IPS-18c (cell line): ENCODE measurements around the gene PPP1R36.
"Not testable (repeated sequence)": the region's sequence is repeated elsewhere in the genome, so short reads cannot be mapped to it uniquely, and the experiment has no call there.

Experiments
- H3K4me3 ChIP-seq: 2 replicates; pipeline ENCODE4 v1.7.0; 2013; ENCODE audit warnings: low read depth, mild to moderate bottlenecking, low read length, moderate library complexity; ENCODE audit not compliant: insufficient read depth
- H3K9me3 ChIP-seq: one replicate; pipeline ENCODE4 v1.6.1; 2013; ENCODE audit warnings: mild to moderate bottlenecking, low read length, moderate library complexity; ENCODE audit not compliant: control insufficient read depth, insufficient read depth

Gene PPP1R36

DNA sequence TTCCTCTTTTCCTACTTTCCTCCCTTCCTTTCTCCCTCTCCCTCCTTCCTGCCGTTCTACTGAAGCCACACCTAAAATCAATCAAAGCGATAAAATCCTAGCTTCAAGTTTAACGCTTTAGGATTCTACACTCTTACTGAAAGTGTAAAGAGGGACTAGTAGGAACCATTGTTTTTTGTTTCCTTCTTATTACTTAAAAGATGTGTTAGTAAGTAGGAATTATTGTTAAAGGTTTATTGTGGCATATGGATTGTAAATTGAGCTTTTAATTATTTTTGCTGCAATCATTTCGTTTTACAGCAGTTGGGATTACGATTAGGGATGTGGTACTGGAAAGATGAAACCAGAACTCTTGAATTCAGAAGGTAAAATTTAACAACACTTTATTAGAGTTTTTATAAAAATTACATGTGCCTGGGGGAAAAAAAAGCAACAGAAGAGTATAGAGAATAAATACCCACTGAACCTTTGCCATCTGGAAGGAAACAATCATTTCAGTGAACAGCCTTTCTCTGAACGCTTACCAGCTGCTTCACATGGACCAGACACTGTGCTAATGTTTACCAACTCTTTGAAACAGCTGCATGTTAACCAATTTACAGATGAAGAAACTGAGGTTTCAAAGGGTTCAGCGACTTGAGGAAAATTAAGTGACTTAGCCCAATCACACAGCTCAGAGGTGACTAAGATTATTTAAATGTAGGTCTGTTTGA is 1.0 kb downstream of the PPP1R36 start:
- H3K9me3 ChIP-seq = no peaks in the 10 kb centered on the region
- peak overlapping the region; percentile 65 for H3K4me3 ChIP-seq

DNA sequence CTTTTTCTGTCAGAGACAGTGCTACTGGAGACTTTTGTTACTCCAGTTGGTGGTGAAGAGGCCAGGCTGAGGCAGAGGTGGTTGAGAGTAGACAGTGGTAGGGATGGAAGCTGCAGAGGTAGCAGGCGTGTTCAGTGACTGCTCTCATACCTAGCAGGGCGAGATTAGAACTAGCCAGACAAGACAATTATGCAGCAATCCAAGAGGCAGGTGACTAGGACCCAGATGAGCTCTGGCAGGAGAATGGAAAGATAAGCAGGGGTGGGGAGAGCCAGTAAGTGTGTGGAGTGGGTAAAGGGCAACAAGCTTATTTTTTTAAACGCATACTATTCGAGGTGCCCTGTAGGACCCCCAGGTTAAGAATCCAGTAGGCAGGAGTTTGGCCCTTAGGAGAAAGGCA is 4.8 kb downstream of the PPP1R36 start:
- Histone ChIP-seq H3K4me3 (no peak overlapping the region), H3K9me3 (no peaks in the 10 kb centered on the region)

DNA sequence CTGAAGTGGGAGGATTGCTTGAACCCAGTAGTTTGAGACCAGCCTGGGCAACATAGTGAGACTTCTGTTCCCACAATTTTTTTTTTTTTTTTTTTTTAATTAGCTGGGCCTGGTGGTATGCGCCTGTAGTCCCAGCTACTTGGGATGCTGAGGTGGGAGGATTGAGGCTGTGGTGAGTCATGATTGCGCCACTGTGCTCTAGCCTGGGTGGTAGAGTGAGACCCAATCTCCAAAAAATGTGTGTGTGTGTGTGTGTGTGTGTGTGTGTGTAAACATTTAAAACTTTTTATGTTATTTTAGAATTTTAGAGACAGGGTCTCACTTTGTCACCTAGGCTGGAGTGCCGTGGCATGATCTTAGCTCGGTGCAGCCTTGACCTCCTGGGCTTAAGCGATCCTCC is 6.8 kb downstream of the PPP1R36 start:
- Histone ChIP-seq H3K4me3 (no peak overlapping the region), H3K9me3 (no peaks in the 10 kb centered on the region)

- not testable (repeated sequence) for H3K4me3 ChIP-seq, H3K9me3 ChIP-seq
These were observed 8.5 kb downstream of the PPP1R36 start for GRCh38 chr14:64558216-64558615.

GRCh38 chr14:64561631-64562030 is 11.9 kb downstream of the PPP1R36 start:
- H3K4me3 ChIP-seq = no peak overlapping the region
- no peaks in the 10 kb centered on the region for H3K9me3 ChIP-seq

- Histone ChIP-seq H3K4me3 (no peak overlapping the region), H3K9me3 (no peaks in the 10 kb centered on the region)
These were observed 12.7 kb downstream of the PPP1R36 start for GRCh38 chr14:64562436-64562835.

DNA sequence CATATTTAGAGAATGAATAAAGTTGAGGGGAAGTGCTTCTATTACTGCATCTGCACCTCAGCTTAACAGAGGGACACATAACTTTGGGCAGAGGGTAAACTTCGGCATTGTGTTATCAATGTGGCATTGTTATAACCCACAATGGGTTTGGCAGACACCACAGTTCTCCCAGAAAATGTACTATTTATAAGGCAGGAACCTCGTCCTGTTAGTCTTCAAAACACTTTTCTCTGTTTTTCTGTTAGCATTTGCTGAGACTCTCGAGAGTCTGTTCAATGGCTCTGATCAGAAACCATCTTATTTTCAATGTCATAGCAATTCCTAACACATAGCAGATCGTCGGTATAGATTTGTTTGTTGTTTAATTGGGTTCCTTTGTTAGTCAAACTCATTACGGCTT is 13.9 kb downstream of the PPP1R36 start:
- H3K9me3 ChIP-seq = no peaks in the 10 kb centered on the region
- H3K4me3 ChIP-seq = no peak overlapping the region

GRCh38 chr14:64566651-64567122 is 16.9 kb downstream of the PPP1R36 start:
- Histone ChIP-seq H3K9me3 (no peaks in the 10 kb centered on the region), H3K4me3 (no peak overlapping the region)

DNA sequence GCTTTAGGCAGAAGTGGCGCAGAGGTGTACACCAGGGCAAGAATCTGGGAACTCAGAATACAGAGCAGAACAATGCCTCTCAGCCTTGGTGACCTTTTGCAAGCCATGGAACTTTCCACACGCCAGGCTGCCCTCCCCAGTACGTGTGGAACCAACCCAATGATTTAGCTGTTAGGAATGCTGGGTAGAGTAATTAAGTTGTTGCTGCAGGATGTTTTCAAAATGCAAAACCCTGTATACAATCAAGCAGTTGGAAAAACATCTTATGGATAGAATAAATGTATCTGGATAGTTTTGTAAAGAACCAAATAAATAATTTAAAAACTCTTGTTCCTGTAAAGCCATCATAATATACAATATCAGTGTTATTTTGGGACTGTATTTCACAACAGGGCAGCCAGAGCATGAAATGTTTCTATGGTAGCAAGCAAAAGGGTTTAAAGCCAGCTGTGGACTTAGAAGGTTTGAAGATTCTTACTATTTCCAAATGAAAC is 19.4 kb downstream of the PPP1R36 start:
- Histone ChIP-seq H3K9me3 (no peaks in the 10 kb centered on the region), H3K4me3 (no peak overlapping the region)

- H3K9me3 ChIP-seq, H3K4me3 ChIP-seq: not testable (repeated sequence)
These were observed 19.9 kb downstream of the PPP1R36 start for GRCh38 chr14:64569646-64570045.

GRCh38 chr14:64572386-64573104 is 22.8 kb downstream of the PPP1R36 start:
- no peak overlapping the region for H3K4me3 ChIP-seq
- no peaks in the 10 kb centered on the region for H3K9me3 ChIP-seq

DNA sequence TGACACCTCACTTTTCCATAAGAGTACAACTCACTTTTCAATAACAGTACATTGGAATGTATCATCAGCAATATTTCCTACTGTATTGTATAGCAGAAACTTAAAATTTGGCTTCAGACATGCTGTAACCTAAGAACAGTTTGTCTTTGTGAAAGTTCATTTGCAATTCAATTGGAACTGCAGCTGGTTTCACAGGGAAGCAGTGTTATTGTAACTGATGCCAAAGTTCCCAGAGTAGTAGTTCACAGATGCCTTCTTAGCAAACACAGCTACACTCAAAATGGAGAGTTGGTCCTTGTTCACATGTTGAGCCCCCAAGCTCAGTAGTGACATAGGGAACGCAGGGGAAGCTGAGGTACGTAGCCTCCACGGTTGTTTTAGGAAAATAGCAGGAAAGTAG is 23.3 kb downstream of the PPP1R36 start:
- Histone ChIP-seq H3K9me3 (no peaks in the 10 kb centered on the region), H3K4me3 (no peak overlapping the region)

GRCh38 chr14:64574371-64575107 is 24.8 kb downstream of the PPP1R36 start:
- no peaks in the 10 kb centered on the region for H3K9me3 ChIP-seq
- H3K4me3 ChIP-seq = no peak overlapping the region

- no peak overlapping the region for H3K4me3 ChIP-seq
- no peaks in the 10 kb centered on the region for H3K9me3 ChIP-seq
These were observed 27.4 kb downstream of the PPP1R36 start for GRCh38 chr14:64577211-64577610.

GRCh38 chr14:64580467-64580866 is 30.7 kb downstream of the PPP1R36 start:
- Histone ChIP-seq H3K9me3 (no peaks in the 10 kb centered on the region), H3K4me3 (no peak overlapping the region)

DNA sequence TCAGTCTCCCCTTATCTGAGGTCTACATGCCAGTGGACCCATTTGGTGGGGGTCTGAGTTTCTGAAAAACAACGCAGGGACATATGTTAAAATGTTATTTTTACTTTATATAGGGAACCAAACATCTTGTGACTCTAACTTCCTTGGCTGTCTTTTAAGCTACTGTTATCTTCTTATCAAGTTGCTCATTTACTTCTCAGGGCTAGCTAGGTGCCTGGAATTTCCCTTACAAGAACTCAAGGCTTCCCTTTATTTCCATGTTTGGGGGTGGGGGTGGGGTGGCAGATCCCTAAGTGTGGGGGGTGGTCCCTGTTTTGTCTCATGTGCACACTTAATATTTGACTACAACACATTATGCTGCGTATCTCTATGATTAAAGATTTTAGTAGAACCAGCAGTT is 31.6 kb downstream of the PPP1R36 start:
- H3K9me3 ChIP-seq = no peaks in the 10 kb centered on the region
- no peak overlapping the region for H3K4me3 ChIP-seq

DNA sequence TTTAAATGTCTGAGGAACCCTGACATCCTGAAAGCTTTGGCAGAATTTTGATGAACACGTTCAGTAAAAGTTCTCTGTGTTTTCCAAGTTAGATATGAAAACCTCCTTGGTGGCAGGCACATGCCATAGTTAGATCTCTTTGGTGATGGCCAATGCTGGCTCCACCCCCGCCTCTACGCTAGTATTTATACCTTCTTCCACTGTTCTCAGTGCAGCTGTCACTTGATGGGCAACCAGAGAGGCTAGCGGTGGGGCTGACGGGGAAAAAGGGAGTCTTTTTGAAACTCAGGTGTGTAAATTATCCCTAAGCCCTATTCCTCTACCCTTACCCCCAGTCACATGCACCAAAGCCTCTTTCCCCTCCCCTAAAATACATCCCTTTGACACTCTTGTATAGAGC is 32.1 kb downstream of the PPP1R36 start:
- Histone ChIP-seq H3K4me3 (no peak overlapping the region), H3K9me3 (no peaks in the 10 kb centered on the region)

GRCh38 chr14:64584190-64584589 is 34.4 kb downstream of the PPP1R36 start:
- no peaks in the 10 kb centered on the region for H3K9me3 ChIP-seq
- H3K4me3 ChIP-seq = no peak overlapping the region
